ENCODE data around the gene MAPK14.

The MAPK14 gene

DNA sequence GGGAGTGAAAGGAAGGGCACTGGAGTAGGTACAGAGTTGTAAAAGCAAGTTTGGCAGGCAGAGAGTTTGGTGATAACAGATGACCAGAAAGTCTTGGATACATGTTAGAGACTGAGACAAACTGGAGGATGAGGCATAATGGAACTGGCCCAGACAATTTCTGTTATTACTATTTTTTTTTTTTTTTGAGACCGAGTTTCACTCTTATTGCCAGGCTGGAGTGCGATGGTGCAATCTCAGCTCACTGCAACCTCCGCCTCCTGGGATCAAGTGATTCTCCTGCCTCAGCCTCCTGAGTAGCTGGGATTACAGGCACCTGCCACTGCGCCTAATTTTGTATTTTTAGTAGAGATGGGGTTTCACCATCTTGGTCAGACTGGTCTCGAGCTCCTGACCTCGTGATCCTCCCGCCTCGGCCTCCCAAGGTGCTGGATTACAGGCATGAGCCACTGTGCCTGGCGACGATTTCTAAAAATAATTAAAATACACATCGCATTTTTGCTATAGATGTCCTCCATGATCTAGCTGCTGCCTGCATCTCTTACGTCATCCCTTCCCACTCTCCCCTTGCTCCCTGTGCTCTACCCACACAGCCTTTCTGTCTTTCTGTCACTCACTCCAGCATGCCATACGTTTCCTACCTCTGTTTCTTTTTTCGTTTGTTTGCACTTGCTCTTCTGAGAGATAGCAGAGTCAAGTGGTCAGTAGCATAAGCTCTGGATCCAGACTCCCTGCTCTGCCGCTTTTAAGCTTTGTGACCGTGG is 23.5 kb downstream of the MAPK14 start:
- no peak for DNase-seq (ENCODE audit: low read depth)
- H3K4me3 ChIP-seq (ENCODE audit: low read length) = no peak overlapping the region
- TF ChIP-seq, protein P1, sequence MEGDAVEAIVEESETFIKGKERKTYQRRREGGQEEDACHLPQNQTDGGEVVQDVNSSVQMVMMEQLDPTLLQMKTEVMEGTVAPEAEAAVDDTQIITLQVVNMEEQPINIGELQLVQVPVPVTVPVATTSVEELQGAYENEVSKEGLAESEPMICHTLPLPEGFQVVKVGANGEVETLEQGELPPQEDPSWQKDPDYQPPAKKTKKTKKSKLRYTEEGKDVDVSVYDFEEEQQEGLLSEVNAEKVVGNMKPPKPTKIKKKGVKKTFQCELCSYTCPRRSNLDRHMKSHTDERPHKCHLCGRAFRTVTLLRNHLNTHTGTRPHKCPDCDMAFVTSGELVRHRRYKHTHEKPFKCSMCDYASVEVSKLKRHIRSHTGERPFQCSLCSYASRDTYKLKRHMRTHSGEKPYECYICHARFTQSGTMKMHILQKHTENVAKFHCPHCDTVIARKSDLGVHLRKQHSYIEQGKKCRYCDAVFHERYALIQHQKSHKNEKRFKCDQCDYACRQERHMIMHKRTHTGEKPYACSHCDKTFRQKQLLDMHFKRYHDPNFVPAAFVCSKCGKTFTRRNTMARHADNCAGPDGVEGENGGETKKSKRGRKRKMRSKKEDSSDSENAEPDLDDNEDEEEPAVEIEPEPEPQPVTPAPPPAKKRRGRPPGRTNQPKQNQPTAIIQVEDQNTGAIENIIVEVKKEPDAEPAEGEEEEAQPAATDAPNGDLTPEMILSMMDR (conservative IDR thresholded peaks at IDR 0.05; ENCODE audit: low read length) = no peak

DNA sequence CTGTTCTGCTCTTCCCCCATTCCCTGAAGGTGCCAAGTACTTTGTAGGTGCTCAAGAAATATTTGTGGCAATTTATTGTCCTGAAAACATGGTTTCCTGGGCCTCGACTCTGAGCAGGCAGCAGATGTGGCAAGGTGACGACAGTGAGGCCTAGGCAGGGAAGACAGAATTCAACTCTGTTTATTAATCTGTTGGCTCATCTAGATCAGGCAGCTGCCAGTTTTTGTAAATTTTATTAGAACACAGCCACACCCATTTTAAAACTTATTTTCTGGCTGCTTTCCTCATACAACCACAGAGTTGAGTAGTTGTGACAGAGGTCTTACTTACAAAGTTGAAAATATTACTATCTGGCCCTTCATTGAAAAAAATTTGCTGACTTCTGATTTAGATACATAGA is 24.5 kb downstream of the MAPK14 start:
- DNase-seq (ENCODE audit: low read depth) = peak; percentile 74
- TF ChIP-seq, protein P1 (conservative IDR thresholded peaks at IDR 0.05; ENCODE audit: low read length) = no peak
- H3K4me3 ChIP-seq (ENCODE audit: low read length) = no peak overlapping the region

DNA sequence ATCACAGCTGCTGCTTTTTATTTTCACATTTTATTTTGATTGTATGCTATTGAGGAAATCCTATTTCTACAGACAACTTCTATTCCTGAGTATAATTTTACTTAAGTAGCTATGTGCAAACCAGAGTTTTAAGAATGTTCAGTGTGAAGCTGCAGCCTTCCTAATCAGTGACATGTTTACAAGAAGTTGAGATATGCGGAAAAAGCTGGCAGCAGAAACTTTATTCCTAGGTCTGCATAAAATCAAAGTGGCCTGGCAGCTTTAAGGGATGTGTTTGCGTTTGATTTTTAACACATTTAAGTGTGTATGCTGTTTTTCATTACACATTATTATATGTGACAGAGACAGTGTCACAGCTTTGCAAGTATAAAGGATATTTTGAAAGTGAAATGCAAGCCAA is 26.3 kb downstream of the MAPK14 start:
- H3K4me3 ChIP-seq (ENCODE audit: low read length) = no peak overlapping the region

DNA sequence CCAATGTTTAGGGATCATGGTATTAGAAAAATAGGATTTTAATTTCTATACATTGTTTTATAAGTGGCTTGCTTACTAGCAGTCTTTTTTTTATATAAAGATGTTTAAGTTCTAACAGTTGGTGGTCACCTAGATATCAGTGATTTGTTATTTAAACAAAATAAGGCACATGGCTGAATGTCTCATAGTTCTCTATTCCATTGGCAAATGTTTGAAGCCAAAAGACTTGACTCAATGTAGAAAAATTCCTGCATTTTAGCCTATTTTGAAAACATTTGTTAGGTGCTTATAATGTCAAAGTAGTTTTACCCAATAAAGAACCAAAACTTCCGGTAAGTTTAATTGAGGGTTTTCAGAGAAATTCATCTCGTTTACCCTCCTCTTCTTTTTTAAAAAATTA is 26.8 kb downstream of the MAPK14 start:
- TF ChIP-seq, protein P1 (conservative IDR thresholded peaks at IDR 0.05; ENCODE audit: low read length) = no peak
- H3K4me3 ChIP-seq (ENCODE audit: low read length) = no peak overlapping the region
- DNase-seq (ENCODE audit: low read depth) = no peak

More for the DNA sequence above, 26.3 kb downstream of the MAPK14 start:
- DNase-seq (ENCODE audit: low read depth) = no peak
- TF ChIP-seq, protein P1 (conservative IDR thresholded peaks at IDR 0.05; ENCODE audit: low read length) = no peak

DNA sequence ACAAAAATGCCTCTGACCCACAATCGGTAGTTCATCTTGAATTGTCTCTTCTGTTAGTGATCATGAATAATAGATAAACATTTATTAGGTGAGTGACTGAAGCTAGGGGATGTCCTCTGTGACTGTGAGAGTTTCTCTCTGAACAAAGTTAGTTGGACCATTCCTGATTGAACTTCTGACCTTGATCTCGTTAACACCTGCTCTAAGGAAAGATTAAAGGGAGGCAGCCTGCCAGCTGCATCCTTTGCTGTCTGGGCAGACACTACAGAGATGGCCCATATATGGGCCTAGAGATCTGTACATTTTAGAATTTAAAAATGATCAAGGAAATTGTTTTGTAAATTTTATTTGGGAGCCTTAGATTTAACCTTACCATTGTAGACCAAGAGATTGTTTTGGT is 27.3 kb downstream of the MAPK14 start:
- H3K4me3 ChIP-seq (ENCODE audit: low read length) = no peak overlapping the region
- DNase-seq (ENCODE audit: low read depth) = no peak
- TF ChIP-seq, protein P1 (conservative IDR thresholded peaks at IDR 0.05; ENCODE audit: low read length) = no peak

DNA sequence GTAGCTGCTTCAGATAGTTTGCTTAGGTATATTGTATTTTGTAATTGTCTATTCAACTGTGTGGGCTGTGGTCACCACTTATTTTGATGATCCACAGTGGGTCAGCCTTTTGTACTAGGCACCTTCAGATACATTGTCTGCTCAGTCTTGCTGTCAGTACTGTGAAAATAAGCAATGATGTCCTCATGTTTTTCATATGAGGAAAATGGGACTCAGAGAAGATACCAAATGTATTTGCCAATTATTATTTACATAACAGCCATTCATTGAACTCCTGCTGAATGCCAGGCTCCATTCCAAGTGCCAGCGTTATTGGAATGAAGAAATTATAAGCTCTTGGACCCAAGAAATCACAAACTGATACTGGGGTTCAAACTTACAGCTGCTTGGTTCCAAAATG is 28.6 kb downstream of the MAPK14 start:
- TF ChIP-seq, protein P1 (conservative IDR thresholded peaks at IDR 0.05; ENCODE audit: low read length) = no peak
- DNase-seq (ENCODE audit: low read depth) = no peak

DNA sequence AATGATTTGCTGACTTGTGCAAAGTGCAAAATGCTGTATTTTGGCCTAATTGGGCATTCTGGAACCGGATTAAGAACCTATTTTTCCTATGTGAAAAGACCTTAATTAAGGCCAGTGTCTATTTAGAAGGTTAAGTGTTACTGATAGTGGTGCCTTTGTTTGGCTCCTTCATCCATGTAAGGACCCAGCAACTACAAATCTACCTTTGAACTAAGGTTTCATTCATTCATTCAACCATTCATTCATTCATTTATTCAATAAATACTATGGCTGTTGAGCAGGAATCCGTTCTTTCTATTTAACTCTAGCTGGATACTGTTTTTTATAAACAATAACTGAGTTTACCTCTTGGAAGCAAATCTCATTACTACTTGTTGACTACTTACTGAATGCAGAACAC is 33.6 kb downstream of the MAPK14 start:
- no peak for DNase-seq (ENCODE audit: low read depth)
- no peak overlapping the region for H3K4me3 ChIP-seq (ENCODE audit: low read length)
- TF ChIP-seq, protein P1 (conservative IDR thresholded peaks at IDR 0.05; ENCODE audit: low read length) = no peak

More for the DNA sequence above, 28.6 kb downstream of the MAPK14 start:
- H3K4me3 ChIP-seq (ENCODE audit: low read length) = no peak overlapping the region
